Mucosa of descending colon (tissue), 3 donors: ENCODE data around the gene NFIX. TPM values are rescaled to one million over a fixed set of nuclear protein-coding genes. Genes with fewer than 3 reads are reported as not detected.
A peak's percentile ranks its signal among the peaks of the same experiment; 100 is the strongest.

Experiments
- ATAC-seq: fragments of 200-7000 bp; cut with Tn5 transposase; one replicate; pipeline ENCODE4 v1.9.1; 2020; ENCODE audit warnings: mild to moderate bottlenecking, moderate library complexity
- DNase-seq, 3 donors: peaks; one replicate each; pipeline ENCODE4 v3.0.0-alpha.2; 2020
- H3K36me3 ChIP-seq: fragments of 200-600 bp; one replicate; pipeline ENCODE4 v1.8.0; 2021; ENCODE audit warnings: low read depth, mild to moderate bottlenecking
- H3K4me1 ChIP-seq: fragments of 200-600 bp; one replicate; pipeline ENCODE4 v1.8.0; 2021; ENCODE audit warnings: low read depth, mild to moderate bottlenecking
- H3K4me3 ChIP-seq: fragments of 200-600 bp; one replicate; pipeline ENCODE4 v1.8.0; 2021; ENCODE audit warnings: mild to moderate bottlenecking
- H3K9me3 ChIP-seq: fragments of 200-600 bp; one replicate; pipeline ENCODE4 v1.8.0; 2021; ENCODE audit warnings: mild to moderate bottlenecking
- intact Hi-C, 2 donors: fragments of 100-400 bp; cut with DNase I in 1 of 2; cut with micrococcal nuclease in 1 of 2; formaldehyde crosslinking; loops; one replicate each; pipeline versions ENCODE4 v1.11.0 to v1.11.1; 2022; cut with DNase I, micrococcal nuclease
- total RNA-seq, 3 donors: library from RNA; stranded (reverse); fragmentation: NEBNext Ultra II Directional in 2 of 3; extraction: Animal tissue kit (Norgen Biotek cat#: 25700) in 2 of 3; gene quantifications; one replicate each; pipeline versions ENCODE4 v1.2.1 to v1.2.4, GENCODE V29; 2021 to 2023
- TF ChIP-seq, protein P1 (sequence below): fragments of 200-600 bp; IDR thresholded peaks from one replicate; pipeline ENCODE4 v1.8.0; 2022; ENCODE audit warnings: antibody characterized with exemption, mild to moderate bottlenecking
- donor health status: DM: no; HTN: no; CAD: no; lungs with moderate emphysema.
- donor health status: DM: no; HTN: no; CAD: no.
- donor health status: DM: no; HTN: yes; CAD: no.

The NFIX gene
- total RNA-seq, 3 donors from 2014 or later: 59.4 to 238 (median 64.6) TPM

DNA sequence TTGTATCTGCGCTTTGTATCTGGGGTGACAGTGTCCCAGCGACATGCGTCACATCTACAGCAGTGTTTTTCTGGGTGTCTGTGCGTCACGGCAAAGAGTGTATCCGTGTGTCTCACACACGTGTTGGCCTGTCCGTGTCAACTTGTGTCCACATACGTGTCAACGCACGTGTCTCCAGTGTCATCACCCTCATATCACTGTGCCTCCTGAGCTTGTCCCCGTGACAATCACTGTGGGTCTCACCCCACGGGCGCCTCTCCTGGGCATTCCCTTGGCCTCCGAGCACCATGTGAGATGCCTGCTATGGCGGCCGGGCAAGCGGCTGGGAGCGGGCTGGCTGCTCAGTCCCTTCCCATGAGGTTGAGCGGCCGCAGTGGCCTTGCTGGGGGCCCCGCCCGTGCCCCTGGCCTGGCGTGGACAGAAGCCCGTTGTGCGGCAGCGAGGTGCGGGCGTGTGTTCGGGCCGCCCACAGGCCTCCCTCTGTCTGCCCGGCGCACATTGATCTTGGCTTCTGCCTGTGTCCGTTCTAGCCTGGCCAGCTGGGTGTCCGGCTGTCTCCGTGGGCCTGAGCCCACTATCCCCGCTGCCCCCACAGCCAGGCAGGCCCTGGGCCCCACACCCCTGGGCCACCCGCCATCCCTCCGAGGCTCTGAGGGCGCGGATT is 6.4 kb downstream of the NFIX start:
- no peaks in the 10 kb centered on the region for H3K9me3 ChIP-seq
- H3K36me3 ChIP-seq: no peaks in the 10 kb centered on the region
- TF ChIP-seq, protein P1, sequence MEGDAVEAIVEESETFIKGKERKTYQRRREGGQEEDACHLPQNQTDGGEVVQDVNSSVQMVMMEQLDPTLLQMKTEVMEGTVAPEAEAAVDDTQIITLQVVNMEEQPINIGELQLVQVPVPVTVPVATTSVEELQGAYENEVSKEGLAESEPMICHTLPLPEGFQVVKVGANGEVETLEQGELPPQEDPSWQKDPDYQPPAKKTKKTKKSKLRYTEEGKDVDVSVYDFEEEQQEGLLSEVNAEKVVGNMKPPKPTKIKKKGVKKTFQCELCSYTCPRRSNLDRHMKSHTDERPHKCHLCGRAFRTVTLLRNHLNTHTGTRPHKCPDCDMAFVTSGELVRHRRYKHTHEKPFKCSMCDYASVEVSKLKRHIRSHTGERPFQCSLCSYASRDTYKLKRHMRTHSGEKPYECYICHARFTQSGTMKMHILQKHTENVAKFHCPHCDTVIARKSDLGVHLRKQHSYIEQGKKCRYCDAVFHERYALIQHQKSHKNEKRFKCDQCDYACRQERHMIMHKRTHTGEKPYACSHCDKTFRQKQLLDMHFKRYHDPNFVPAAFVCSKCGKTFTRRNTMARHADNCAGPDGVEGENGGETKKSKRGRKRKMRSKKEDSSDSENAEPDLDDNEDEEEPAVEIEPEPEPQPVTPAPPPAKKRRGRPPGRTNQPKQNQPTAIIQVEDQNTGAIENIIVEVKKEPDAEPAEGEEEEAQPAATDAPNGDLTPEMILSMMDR: no peak
- peaks cover 7% of the 10 kb centered on the region for H3K4me1 ChIP-seq
- DNase-seq (peak in 2 of 3 donors; percentile 36 to 49), ATAC-seq (no peak)
- no peak overlapping the region for H3K4me3 ChIP-seq
- intact Hi-C loops: no loop called here

DNA sequence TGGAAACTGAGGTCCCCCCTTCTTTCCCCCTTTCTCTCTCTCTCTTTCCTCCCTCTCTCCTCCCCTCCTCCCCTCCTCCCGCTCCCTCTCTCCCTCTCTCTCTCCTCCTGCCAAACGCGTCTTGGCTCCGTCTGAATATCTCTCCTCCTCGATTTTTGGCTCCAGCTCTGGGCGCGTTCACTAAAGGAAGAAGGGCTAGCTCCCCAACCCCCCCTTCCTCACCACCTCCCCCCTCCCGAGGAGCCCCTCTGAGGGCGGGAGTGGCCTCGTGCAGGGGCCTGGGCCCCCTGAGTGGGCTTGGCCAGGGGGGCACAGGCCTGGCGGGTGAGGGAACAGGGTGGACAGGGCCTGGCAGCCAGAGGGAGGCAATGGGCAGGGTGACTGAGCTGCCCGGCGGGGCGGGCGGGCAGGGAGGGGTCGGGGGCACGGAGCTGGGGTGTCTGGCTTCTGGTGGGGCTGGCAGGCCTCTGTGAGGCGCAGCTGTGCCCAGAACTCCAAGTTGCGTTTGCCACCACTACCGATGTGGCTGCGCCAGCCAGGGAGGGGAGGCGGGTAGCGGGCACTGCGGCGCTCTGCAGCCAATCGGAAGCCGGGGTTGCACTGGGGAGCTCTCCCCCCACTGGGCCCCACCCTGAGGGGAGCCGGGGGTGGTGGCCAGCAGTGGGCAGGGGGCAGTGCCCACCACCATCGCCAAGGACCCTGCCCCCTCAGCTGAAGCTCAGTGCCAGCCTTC is 7.1 kb downstream of the NFIX start:
- TF ChIP-seq, protein P1: no peak
- Histone ChIP-seq H3K4me1 (peaks cover 9% of the 10 kb centered on the region), H3K9me3 (no peaks in the 10 kb centered on the region), H3K36me3 (no peaks in the 10 kb centered on the region), H3K4me3 (no peak overlapping the region)
- intact Hi-C loops: no loop called here
- DNase-seq (peak in 2 of 3 donors; percentile 43 to 59), ATAC-seq (peak; percentile 18)

GRCh38 chr19:13003081-13003480 is 7.8 kb downstream of the NFIX start:
- Histone ChIP-seq H3K9me3 (no peaks in the 10 kb centered on the region), H3K4me1 (peaks cover 17% of the 10 kb centered on the region), H3K4me3 (no peak overlapping the region), H3K36me3 (no peaks in the 10 kb centered on the region)
- TF ChIP-seq, protein P1: no peak
- peak in 1 of 3 donors; percentile 34 for DNase-seq
- intact Hi-C loops: no loop called here
- ATAC-seq: no peak

DNA sequence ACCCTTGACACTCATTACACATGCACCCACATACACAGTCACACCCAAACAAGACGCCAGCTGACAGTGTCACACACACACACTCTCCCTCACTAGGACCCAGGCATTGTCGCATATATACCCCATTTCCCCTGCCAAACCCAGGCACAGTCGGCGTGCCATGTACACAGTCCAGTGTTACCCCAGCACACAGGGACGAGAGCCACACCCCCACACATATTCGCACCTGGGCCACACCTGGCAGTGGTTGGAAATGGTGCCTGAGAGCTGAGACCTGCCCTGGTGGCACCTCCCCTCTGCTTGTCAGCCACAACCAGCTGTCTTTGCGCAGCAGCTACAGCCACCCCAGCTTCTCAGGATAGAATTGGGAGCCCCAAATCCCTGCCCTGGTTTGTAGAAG is 9.0 kb downstream of the NFIX start:
- Histone ChIP-seq H3K9me3 (no peaks in the 10 kb centered on the region), H3K4me3 (no peak overlapping the region), H3K36me3 (no peaks in the 10 kb centered on the region), H3K4me1 (peaks cover 17% of the 10 kb centered on the region)
- TF ChIP-seq, protein P1: no peak
- intact Hi-C loops: no loop called here
- ATAC-seq: peak; percentile 85
- peak; percentile 63 to 77 (median 74) for DNase-seq

- Histone ChIP-seq H3K4me1 (peaks cover 17% of the 10 kb centered on the region), H3K9me3 (no peaks in the 10 kb centered on the region), H3K4me3 (no peak overlapping the region), H3K36me3 (no peaks in the 10 kb centered on the region)
- TF ChIP-seq, protein P1: no peak
- intact Hi-C loops: no loop called here
- DNase-seq (no peak), ATAC-seq (no peak)
Measured at GRCh38 chr19:13005253-13005652, 10.0 kb downstream of the NFIX start.
